IPS DF 19.7 (cell line): ENCODE measurements around the gene IFNA7.
"Not testable (repeated sequence)": the region's sequence is repeated elsewhere in the genome, so short reads cannot be mapped to it uniquely, and the experiment has no call there.

Experiments
- DNase-seq: peaks from one replicate; pipeline ENCODE4 v3.0.0-alpha.2; 2013; ENCODE audit warnings: low read depth, low spot score

IFNA7 gene

GRCh38 chr9:21202105-21202504, at the start of gene IFNA7:
TSS of gene IFNA7 (minus strand) at chr9:21202205. CDS start at chr9:21202165, 40 bp downstream.
- DNase-seq, result not testable (repeated sequence)

GRCh38 chr9:21251638-21252037, 49.6 kb upstream of the IFNA7 start:
- no peak for DNase-seq

- no peak for DNase-seq
Observed at GRCh38 chr9:21251190-21251589, 49.2 kb upstream of the IFNA7 start.

GRCh38 chr9:21244836-21245235, 42.8 kb upstream of the IFNA7 start:
- DNase-seq, result no peak

GRCh38 chr9:21239911-21240310, 37.9 kb upstream of the IFNA7 start, which contains the start of gene IFNA14:
TSS of gene IFNA14 (minus strand) at chr9:21240005. CDS start at chr9:21239935, 70 bp downstream.
- DNase-seq, result no peak

- not testable (repeated sequence) for DNase-seq
Observed at GRCh38 chr9:21236360-21236714, 34.3 kb upstream of the IFNA7 start.

GRCh38 chr9:21235468-21236359, 33.7 kb upstream of the IFNA7 start:
- not testable (repeated sequence) for DNase-seq

- no peak for DNase-seq
Observed at GRCh38 chr9:21234153-21234687, 32.2 kb upstream of the IFNA7 start.

- DNase-seq, result no peak
Observed at GRCh38 chr9:21233258-21233657, 31.3 kb upstream of the IFNA7 start.

GRCh38 chr9:21228122-21228521, 26.1 kb upstream of the IFNA7 start, which contains the start of gene IFNA17:
TSS of gene IFNA17 (minus strand) at chr9:21228222. CDS start at chr9:21228173, 49 bp downstream.
- no peak for DNase-seq

GRCh38 chr9:21217211-21217610, 15.2 kb upstream of the IFNA7 start, which contains the start of gene IFNA16:
TSS of gene IFNA16 (minus strand) at chr9:21217311. CDS start at chr9:21217305, 6 bp downstream.
- DNase-seq, result not testable (repeated sequence)

GRCh38 chr9:21213411-21214326, 11.7 kb upstream of the IFNA7 start:
- DNase-seq, result not testable (repeated sequence)

- not testable (repeated sequence) for DNase-seq
Observed at GRCh38 chr9:21212160-21212559, 10.2 kb upstream of the IFNA7 start.

GRCh38 chr9:21210782-21211181, 8.8 kb upstream of the IFNA7 start:
- DNase-seq, result not testable (repeated sequence)

GRCh38 chr9:21210311-21210710, 8.3 kb upstream of the IFNA7 start:
- no peak for DNase-seq

- DNase-seq, result not testable (repeated sequence)
Observed at GRCh38 chr9:21207043-21207442, 5.0 kb upstream of the IFNA7 start, which contains the start of gene IFNA10. TSS of gene IFNA10 (minus strand) at chr9:21207143. CDS start at chr9:21207097, 46 bp downstream.

GRCh38 chr9:21205204-21205603, 3.2 kb upstream of the IFNA7 start:
- no peak for DNase-seq

GRCh38 chr9:21194867-21195776, 6.9 kb downstream of the IFNA7 start:
- not testable (repeated sequence) for DNase-seq

GRCh38 chr9:21187487-21187886, 14.5 kb downstream of the IFNA7 start, which contains the start of gene IFNA4:
TSS of gene IFNA4 (minus strand) at chr9:21187587. CDS start at chr9:21187531, 56 bp downstream.
- not testable (repeated sequence) for DNase-seq
